DMS79 (cell line): Measurements from ENCODE around the gene ELFN2.
"Not testable (repeated sequence)": the region's sequence is repeated elsewhere in the genome, so short reads cannot be mapped to it uniquely, and the experiment has no call there.

Experiments used
- DNase-seq: peaks from one replicate; lab custom pipeline; 2025; lab: John Stamatoyannopoulos, UW

The ELFN2 gene

DNA sequence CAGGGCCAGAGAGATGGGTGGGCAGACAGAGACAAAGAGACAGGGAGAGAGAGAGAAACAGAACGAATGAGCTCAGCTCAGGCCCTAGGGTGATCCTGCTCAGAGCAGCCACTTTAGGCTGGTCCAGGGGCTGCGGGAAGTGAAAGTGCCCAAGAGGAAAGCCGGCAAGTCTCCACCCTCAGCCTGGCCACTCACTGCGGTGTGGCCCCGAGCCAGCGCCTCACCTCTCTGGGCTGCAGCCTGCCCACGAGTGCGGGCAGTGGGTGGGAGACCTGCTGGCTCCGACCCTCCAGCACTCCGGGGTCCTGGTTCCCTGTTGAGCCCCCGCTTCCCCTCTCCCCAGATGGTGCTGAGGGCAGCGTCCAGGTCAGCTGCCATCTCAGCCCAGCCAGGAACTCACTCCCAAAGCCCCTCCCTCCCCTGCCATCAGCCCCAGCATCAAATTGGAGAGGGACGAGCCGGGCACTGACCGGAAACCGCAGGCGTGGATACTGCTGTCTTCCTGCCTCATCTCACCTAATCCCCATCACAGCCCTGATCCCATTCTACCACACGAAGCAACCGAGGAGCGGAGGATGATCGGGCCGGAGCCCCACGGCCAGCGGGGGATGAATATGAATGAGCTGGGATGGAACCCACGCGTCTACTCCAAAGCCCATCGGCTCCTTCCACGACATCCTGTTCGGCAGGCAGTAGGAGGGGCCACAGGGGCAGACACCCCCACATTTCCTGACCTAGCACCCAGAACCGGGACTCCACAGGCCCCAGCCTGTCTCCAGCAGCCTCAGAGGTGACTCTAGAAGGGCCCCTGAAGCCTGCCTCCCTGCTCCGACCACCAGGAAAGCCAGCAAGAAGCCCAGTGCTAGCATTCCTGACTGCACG lies 16.9 kb downstream of the ELFN2 start:
- DNase-seq: no peak

GRCh38 chr22:37409459-37410050 lies 17.7 kb downstream of the ELFN2 start:
- peak; percentile 49 for DNase-seq

DNA sequence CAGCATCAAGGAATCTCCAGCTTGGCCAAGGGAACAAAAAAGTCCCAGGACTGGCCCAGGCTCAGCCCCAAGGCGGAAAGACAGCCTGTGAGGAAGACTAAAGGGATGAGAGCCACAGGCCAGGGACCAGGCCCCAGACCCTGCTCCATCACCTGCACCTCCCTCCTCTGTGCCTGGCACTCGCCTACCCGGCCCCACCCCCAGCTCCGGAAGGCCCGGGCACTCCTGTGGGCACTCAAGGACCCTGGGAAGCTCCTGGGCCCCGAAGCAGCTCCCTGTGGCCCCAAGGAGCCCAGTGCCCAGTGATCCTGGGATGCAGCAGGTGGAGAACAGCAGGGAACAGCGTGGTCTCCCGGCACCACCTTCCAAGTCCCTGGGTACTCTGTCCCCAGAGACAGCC lies 18.2 kb downstream of the ELFN2 start:
- DNase-seq: no peak

- no peak for DNase-seq
Observed at GRCh38 chr22:37407856-37408255, 19.4 kb downstream of the ELFN2 start.

DNA sequence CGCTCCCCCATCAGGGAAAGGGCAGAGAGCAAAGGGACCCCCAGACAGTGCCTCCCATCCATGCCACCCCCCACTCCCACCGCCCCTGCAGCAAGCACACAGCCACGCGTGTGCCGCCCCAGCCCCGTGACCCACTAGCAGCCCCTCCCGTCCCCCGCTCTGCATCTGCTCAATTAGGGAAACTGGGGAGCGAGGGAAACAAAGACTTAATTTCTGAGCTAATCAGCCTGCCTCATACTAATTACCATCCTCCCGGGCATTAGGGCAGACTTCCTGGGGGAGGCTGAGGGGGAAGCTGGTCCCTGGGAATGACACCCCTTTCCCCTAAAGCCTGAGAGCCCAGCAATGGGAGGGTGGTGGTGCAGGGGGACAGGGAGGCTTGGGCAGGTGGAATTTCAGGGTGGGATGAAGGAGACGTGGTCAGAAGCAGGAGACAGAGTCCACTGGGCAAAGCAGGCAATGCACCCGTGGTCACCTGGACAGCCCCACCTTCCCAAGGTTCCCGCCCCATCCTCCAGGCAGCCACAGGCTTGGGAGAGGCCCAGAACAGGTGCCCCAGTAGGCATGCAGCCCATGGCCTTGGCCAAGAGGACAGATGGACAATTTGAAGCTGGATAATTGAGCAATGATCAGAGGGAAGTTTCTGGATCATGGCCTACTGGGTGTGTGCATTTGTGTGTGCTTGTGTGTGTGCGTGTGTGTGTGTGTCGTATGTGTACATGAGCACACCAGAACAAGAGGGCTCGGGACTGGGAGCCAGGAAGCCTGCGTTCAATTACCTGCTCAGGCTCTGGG lies 20.6 kb downstream of the ELFN2 start:
- DNase-seq: no peak

GRCh38 chr22:37404091-37404490 lies 23.2 kb downstream of the ELFN2 start:
- DNase-seq: no peak

DNA sequence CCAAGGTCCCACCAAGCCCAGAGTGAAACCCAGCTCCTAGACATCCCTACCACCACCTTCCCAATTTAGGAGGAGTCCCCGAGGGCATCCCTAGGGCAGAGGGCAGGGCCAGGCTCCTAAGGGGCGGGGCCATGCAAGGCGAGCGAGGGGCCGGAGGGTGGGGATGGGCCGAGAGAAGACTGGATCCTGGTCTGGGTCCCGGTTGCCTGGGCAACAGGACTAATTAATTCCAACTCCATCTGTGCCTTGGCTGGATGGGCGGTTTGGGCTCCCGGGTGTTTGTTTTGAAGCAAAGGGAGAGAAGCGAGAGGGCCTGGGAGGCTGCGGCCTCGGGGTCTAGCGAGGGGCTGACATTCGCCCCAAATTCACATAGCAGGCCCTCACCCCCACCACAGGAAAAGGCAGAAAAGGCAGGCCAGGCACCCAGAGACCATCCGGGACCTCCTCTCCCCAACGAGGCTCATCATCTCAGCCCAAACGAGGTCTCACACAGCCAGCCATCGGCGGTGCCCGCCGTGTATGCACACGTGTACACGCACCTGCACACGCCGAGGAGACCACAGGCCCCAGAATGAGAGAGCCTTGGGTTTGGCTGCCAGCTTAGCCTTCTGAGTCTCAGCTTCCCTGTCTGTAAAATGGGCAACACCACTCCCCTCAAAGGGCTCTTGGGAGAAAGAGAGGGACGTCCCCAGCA lies 23.9 kb downstream of the ELFN2 start:
- no peak for DNase-seq

GRCh38 chr22:37402184-37402506 lies 25.1 kb downstream of the ELFN2 start:
- DNase-seq: no peak

- DNase-seq: no peak
Observed at GRCh38 chr22:37401401-37402183, 25.7 kb downstream of the ELFN2 start.

GRCh38 chr22:37400719-37401118 lies 26.6 kb downstream of the ELFN2 start:
- DNase-seq: no peak

DNA sequence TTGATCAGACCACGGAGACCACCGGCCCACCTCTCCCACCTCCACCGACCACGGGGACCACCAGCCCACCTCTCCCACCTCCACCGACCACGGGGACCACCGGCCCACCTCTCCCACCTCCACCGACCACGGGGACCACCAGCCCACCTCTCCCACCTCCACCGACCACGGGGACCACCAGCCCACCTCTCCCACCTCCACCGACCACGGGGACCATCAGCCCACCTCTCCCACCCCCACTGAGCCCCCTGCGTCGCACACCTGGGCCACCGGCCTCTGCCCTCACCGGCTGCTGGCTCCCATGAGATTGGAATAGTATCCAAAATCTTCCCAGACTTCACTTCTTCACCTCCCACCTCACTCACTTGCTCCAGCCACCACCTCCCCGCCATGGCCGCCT lies 27.8 kb downstream of the ELFN2 start:
- DNase-seq: not testable (repeated sequence)

DNA sequence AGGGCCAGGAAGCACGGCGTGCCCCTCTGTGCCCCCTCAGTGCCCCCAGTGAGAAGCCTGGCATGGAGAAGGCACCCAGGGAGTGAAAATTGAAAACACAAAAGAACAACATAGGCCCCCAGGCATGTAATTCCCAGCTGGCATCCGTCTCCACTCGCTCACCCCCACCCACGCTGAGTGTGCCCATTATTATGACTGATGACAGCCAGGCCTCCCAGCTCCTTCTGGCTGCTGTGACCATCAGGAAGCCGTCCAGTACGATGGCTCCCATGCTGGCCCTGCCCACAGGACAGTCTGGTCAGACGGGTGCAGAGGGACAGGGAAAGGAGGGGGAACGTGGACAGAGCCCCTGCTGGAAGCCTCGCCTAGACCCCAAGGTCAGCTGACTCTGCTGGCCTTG lies 30.1 kb downstream of the ELFN2 start:
- no peak for DNase-seq

GRCh38 chr22:37396488-37397084 lies 30.7 kb downstream of the ELFN2 start:
- no peak for DNase-seq

DNA sequence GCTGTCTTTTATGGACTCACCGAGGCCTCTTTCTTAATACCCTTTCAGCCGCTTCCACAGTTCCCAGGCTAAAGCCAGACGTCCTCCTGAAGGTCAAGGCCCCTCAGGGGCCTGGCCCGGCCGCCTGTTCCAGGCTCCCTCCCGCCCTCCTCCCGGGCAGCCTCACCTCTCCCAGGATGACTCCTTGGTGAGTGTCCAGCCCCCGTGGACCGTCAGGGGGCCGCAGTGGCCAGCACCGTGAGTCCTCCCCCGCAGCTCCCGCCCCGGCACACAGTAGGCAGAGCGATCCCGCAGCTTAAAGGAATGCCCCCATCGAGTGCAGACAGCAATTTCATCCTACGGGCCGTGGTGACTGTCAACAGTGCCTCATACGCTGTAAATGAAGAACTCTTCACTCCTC lies 32.9 kb downstream of the ELFN2 start:
- DNase-seq: no peak

DNA sequence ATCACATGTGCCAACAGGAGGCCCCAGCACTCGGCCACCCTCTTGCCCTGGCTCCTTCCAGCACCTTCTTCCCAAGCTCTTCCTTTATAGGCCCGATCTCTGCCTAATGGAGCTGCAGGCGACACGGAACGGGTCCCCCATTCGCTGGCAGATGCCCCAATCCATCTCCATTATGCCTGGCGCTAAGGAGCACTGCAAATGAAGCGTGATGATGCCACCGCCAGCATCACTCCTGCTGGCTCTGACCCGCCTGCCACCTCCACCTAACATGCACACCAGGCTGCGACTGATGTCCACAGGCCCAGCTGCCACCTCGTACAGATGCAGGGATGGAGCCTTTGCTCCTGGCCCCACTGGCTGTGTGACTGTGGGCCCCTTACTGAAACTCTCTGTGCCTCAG lies 33.5 kb downstream of the ELFN2 start:
- no peak for DNase-seq

DNA sequence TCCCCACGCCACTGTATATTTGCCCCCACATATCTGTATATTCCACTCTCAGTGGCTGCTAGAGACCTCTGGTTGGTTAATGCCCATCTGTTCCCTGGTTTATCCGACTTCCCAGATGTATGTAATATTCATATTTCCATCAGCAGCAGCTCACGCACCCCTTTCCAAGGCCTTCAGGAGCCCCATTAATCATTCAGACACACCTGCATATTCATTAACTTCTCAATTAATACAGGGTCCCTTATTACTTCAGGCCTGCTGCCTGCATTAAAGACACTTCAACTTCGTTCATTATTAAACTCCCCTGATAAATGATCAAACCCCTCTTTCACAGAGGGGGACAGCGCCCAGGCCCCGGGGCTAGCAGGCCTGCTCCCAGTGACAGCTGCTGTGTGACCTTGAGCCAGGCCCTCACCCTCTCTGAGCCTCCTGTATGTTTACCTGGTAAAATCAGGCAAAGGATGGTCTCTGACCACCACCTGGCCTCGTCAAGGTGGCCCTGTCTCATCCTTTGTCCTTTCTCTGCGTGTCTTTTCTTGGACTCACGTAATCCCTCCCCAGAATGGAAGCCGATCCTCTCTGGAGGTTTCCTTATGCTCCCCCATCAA lies 34.5 kb downstream of the ELFN2 start:
- no peak for DNase-seq

DNA sequence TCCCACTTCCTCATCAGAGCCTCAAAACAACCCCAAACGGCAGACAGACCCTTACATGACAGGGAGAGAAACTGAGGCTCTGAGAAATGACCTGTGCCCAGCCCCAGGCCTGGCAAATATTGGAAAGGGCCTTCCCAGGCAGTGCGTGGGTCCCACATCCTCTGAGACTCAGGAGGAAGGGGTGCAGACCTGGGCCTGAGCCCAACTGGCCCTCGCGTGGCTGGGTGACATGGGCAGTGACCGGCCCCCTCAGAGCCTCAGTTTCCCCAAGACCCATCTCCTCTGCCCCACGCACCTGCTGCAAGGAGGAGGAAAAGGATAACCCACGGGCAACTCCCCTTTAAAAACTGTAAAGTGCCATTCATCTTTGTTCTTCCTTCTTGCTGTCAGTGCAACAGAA lies 35.6 kb downstream of the ELFN2 start:
- no peak for DNase-seq

DNA sequence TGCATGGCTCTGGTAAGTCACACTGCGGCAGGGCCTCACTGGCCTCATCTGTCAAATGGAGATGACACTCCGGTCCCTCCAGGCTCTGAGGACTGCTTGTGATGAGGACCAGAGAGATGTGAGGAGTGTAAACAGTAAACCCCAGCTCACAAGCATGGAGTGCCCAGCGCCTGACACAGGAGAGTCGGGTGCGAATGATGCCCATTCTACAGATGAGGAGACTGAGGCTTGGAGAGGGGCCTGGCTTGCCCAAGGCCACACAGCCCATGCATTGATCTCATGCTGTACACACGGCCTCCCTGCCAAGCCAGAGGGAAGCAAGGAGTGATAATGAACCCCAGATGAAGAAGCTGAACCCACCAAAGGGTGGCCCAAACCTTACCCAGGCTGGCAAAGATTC lies 37.2 kb downstream of the ELFN2 start:
- DNase-seq: no peak

DNA sequence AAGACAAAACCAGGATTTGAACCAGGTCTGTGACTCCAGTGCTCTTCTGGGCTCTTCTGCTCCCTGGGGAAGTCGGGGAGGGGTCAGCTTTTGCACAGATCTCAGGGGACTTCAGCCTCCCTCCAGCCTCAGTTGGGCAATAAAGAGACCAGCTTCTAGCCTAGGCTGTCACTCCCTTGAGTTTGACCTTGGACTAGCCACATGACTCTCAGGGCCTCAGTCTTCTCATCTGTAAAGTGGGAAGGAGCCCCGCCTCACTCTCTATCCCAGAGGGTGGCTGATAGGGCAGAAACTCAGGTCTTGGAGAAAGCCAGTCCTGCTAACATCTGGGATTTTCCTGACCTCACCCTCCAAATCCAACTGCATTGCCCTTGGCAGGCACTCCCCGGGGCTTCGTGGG lies 38.7 kb downstream of the ELFN2 start:
- DNase-seq: no peak

GRCh38 chr22:37387793-37388192 lies 39.5 kb downstream of the ELFN2 start:
- peak; percentile 16 for DNase-seq

GRCh38 chr22:37386441-37386840 lies 40.8 kb downstream of the ELFN2 start:
- no peak for DNase-seq
